PC-3 (cell line): Measurements from ENCODE around the gene VSTM5.

ENCODE experiments used
- EZH2 ChIP-seq: fragments of 300-600 bp; sonication (generic); IDR thresholded peaks from one replicate; pipeline ENCODE4 v1.6.1; 2017; ENCODE audit warnings: antibody characterized with exemption, mild to moderate bottlenecking, low read length; ENCODE audit not compliant: unreplicated experiment
- EZH2phosphoT487 ChIP-seq: fragments of 300-600 bp; sonication (generic); IDR thresholded peaks from 2 replicates; pipeline ENCODE4 v1.6.1; 2018; ENCODE audit warnings: mild to moderate bottlenecking, antibody characterized with exemption, low read length, borderline replicate concordance
- TF ChIP-seq, protein P1 (sequence below): fragments of 300-600 bp; sonication (generic); conservative IDR thresholded peaks from 2 replicates; pipeline ENCODE4 v1.5.1; 2017; ENCODE audit warnings: antibody characterized with exemption, low read depth, mild to moderate bottlenecking, low read length

DNA sequence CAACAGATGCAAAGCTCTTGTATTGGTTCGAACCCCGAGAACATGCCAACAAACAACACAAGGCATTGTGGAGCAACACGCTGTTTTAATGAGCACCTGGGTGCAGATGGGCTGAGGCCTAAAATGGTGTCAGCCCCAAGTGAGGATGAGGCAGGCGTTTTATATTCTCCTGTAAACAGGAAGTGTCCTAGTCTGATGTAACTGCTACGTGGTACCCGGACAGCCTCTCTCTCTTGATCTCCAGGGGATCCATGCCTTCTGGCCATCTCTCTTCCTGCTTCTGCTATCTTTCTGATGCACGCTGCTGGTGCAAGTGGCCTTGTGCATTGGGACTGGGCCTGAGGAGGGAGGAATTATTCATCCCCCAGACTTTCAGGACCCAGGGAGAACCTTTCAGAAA, 19.4 kb upstream of the VSTM5 start:
- TF ChIP-seq, protein P1, sequence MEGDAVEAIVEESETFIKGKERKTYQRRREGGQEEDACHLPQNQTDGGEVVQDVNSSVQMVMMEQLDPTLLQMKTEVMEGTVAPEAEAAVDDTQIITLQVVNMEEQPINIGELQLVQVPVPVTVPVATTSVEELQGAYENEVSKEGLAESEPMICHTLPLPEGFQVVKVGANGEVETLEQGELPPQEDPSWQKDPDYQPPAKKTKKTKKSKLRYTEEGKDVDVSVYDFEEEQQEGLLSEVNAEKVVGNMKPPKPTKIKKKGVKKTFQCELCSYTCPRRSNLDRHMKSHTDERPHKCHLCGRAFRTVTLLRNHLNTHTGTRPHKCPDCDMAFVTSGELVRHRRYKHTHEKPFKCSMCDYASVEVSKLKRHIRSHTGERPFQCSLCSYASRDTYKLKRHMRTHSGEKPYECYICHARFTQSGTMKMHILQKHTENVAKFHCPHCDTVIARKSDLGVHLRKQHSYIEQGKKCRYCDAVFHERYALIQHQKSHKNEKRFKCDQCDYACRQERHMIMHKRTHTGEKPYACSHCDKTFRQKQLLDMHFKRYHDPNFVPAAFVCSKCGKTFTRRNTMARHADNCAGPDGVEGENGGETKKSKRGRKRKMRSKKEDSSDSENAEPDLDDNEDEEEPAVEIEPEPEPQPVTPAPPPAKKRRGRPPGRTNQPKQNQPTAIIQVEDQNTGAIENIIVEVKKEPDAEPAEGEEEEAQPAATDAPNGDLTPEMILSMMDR, result no peak
- no peak for TF ChIP-seq EZH2
- no peak for TF ChIP-seq EZH2phosphoT487
